ENCODE measurements around the gene CCDC88C.

- no peak for TF ChIP-seq EZH2 (IDR thresholded peaks at IDR 0.05; ENCODE audit: low read depth, unreplicated experiment)
- no peak for TF ChIP-seq CTCF (conservative IDR thresholded peaks at IDR 0.05; ENCODE audit: low read depth in 2 of 2)
- no peak for TF ChIP-seq EZH2phosphoT487 (IDR thresholded peaks at IDR 0.05; ENCODE audit: unreplicated experiment)
- no peak for TF ChIP-seq CREB1 (CRISPR knock-in tag; IDR thresholded peaks at IDR 0.05; ENCODE audit: low read depth)
- no peak for TF ChIP-seq REST (IDR thresholded peaks at IDR 0.05; ENCODE audit: unreplicated experiment)
- TF ChIP-seq ZNF114 (CRISPR knock-in tag; IDR thresholded peaks at IDR 0.05) = no peak
- no peak for TF ChIP-seq ETS1 (IDR thresholded peaks at IDR 0.05)
- TF ChIP-seq STAT1 (IDR thresholded peaks at IDR 0.05; ENCODE audit: unreplicated experiment) = no peak
- no peak for TF ChIP-seq JUNB (IDR thresholded peaks at IDR 0.05; ENCODE audit: unreplicated experiment)
These were observed 64.6 kb downstream of the CCDC88C start for GRCh38 chr14:91352728-91353692.
